HG03342 (cell line): ENCODE data around the gene TSC1.
A peak's percentile ranks its signal among the peaks of the same experiment; 100 is the strongest.

Experiments
- ATAC-seq: cut with Tn5 transposase; IDR thresholded peaks from one replicate; pipeline ENCODE4 v1.9.1; 2021; ENCODE audit warnings: mild to moderate bottlenecking, moderate library complexity; ENCODE audit not compliant: unreplicated experiment

The TSC1 gene

DNA sequence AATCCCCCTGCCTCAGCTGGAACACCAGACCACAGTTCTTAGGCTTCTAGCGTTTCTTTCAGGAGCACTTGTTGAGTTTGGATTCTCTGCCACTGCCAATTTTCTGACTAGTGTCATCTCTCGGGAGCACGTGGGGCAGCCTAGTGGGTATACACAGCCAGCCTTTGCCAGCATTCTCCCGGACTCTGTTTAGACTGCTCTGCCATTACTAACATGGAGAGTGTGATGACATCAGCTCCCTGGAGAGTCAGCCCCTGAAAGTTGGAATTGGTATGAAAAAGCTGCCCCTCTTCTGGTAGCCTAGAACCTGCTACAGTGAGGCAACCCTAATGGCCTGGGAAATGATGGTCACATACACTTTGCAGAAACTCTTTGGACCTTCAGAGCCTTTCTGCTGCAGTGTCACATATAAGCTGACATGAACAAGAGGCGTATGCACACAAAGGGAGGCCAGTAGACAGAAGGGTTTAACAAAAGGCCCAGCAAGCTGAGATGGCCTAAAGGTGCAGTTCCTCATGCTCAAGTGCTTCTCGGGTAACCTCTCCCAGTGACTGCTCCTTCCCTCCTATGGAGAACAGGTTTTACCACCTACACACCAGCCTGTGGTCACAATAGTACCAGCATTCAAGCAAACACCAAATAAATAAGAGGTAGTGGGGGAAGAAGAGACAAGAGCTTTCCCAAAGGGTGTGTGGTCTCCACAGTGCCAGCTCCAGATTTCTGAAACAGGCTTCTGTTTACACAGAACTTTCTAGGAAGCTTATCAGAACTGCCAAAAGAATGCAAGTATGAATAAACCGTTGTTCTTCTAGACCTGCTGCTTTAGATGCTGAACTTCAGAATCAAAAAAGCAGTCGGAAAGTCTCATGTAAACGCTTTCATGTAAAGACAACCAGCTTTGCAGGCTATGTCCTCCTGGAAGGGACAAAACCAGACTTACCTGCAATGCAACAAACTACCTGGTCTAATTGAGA lies 49.3 kb downstream of the TSC1 start:
- no peak for ATAC-seq

DNA sequence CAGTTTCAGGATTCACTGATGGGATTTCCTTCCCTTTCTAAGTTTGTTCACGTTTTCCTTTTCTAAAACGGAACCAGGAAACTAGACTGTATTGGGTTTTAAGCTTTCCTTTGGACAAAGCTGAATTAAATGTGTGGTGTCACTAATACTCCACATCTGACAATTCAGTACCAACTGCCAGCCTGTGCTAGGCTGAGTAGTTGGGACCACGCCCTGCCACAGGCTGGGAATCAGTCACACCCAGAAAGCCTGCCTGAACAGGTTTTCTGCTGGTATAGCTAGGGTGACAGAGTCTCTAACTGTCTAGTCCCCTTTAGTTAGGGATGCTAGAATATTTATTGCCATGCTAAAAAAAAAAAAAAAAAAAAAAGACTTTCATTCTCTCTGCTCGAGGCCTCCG lies 50.1 kb downstream of the TSC1 start:
- ATAC-seq, result no peak

DNA sequence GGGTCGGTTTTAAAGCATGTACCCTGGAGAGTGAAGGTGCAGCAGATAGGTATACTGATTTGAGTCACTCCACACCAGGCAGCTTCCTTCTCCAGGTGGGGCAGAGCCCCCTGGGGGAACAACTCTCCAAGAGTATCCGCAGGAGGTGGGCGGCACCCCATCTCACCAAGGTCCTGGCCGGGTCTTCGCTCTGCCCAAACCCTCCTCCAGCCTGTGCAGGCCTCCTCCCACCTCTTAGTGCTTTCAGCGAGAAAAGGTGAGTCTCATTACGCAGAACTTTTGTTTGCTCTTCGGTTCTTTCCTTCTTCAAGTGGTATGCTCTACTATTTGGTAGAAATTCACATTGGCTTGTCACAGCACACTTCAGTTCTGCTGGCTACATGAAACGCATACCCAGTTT lies 52.0 kb downstream of the TSC1 start:
- no peak for ATAC-seq

DNA sequence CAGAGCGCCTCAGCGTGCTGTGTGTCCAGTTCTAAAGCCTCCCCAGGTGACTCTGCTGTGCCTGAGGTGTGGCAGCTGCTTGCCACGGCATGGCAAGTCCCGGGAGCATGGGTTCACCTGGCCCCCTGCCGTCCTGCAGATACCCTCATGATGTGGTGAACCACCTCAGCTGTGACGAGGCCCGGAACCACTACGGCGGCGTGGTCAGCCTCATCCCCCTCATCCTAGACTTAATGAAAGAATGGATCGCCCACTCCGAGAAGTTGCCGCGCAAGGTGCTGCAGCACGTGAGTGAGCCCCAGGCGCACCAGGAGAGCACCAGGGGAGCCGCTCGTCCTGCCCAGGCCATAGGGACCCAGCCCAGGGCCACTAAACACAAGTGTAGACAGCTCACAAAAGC lies 56.3 kb downstream of the TSC1 start:
- no peak for ATAC-seq

DNA sequence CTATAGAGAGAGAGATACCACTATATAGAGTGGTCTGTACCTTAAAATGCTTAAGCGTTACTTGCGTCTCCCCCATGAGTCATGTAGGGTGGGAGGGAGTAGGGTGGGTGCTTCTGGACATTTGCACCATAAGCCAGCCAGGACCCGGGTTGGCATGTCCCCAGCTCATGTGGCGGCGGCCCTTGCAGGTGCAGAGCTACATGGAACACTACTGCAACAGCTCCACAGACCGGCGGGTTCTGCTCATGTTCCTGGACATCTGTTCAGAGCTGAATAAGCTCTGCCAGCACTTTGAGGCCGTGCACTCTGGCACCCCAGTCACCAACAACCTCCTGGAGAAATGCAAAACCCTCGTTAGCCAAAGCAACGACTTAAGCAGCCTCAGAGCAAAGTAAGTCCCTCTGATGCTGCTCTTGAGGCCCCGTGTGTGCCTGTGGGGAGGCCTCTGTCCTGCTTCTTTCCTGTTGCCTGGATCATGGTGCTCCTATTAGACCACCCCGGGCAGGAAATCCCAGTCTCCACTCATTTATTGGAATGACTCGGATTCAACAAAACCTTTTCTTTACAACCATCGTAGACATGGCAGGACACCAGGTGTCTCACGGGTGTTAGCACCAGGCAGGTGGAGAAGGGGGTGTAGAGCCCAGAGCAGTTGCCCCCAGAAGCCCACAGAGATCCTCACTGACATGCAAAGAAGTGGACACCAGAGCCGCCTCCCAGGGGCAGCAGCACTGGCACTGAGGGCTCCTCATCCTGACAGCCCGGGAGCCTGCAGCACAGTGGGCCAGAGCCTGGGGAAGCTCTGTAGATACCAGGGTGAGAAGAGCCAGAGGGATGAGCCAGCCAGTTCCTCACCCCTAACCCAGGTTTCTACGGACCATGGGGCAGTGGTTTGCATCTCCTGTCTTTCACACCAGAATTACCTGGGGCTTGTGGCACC lies 57.0 kb downstream of the TSC1 start:
- ATAC-seq, result no peak

DNA sequence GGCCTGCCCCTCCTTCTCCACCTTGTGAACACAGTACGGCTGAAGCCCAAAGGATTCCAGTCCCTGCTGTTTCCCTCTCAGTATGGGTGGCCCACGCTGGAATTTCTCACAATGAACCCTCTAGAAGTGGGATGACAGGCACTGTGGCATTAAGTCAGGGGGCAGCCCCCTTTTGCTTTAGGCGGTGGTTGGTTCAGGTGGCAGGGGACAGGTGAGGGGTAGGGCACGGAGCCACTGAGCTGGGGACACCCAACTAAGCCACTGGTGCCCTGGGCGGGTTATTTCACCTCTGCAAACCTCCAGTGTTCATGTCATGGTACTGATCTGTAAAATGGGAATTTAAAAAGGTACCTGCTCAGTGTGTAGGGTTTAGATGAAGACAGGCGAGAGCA lies 58.1 kb downstream of the TSC1 start:
- no peak for ATAC-seq

DNA sequence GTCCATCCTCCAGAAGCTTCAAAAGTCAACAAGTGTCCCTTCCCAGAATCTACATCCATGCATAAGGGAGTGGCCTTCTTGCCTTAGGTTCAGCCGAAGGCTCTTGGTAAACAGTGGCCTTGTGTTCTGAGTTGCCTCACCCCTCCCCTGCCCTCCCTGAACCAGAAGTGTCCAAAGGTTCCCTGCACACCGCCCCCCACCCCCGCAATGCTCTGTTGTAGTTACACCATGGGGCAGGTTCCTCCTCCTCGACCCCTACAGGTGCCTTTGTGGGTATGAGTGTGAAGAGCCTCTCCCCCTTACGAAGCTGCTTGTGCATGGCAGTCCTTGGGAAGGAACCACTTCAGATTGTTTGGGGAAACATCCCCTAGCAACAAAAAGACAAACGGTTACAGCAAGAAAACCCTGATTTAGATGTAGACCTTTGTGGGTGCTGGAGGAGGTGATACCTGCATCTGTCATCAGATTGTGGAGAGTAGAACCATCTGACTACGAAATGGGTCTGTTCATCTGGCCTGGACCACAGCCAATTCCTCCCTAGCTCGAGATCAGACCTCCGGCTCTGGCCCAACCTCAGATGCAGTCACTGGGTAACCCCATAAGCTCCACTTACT lies 58.6 kb downstream of the TSC1 start:
- no peak for ATAC-seq

DNA sequence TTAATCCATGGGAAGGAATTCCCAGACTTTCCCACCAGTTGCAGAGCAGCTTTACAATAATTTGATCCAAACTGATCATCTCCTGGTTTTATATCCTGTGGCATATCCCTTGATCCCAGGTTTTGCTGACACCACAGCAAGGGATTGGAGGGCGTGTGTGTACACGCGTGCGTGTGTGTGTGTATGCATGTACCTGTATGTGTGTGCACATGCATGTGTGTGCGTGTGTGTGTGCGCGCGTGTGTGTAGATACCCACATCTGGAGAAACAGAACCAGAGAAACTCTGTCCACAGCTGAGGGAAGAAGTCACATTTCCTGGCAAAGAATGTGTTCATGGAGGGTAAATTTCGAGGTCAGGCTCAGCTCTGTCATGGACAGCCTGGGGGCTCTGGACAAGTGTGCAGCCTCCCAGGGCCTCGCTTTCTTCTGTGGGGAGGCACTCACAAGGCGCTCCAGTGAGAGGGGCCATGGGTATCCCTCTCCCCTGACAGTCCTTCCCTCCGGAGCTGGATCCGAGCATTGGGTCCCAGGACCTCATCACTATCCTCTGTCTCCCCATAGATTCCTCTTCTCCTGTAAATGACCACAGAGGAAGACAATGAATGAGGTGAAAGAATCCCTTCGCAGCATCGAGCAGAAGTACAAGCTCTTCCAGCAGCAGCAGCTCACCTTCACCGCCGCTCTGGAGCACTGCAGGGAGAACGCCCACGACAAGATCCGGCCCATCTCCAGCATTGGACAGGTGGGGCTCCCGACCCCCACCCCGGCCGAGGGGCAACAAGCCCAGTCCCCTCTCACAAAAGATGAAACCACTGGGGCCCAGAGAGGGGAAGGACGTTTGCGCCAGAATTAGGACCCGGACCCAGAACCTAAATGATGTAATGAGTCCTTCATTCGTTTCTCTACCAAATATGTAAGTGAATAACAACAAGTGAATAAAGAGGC lies 60.8 kb downstream of the TSC1 start:
- ATAC-seq, result no peak

DNA sequence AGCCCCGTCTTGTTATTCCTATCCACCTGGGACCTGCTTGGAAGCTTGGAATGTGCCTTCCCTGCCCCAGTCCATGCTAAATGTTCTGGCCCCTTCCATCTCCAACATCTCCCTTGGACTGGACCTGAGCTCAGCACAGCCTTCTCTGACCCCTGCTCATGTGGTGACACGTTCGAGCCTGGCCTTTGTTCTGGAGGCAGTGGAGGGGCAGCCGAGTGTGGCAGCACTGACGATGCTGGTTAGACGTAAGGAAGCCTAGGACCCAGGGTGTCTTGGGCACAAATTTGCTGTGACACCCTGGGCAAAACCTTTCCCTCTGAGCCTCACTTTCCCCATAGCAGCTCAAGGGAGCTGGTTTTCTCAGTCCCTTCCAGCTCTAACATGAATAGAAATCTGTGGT lies 61.8 kb downstream of the TSC1 start:
- no peak for ATAC-seq

DNA sequence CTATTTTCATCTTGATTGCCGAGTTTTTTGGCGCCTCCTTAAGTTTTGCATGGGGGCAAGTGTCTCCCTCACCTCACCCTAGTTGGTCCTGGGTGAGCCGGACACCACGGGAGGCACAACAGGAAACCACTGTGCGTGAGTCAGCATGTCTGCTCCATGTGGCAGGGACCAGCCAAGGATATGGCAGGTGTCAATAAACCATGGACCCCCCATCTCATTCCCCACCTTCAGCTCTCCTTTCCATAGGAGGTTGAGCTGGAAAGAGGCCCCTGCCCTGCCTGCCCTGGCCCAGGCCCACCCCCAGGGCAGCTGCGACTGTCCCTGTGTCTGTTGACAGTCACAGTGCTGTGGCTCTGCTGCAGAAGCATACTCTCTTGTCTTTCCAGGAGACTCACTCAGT lies 62.6 kb downstream of the TSC1 start:
- ATAC-seq, result no peak

DNA sequence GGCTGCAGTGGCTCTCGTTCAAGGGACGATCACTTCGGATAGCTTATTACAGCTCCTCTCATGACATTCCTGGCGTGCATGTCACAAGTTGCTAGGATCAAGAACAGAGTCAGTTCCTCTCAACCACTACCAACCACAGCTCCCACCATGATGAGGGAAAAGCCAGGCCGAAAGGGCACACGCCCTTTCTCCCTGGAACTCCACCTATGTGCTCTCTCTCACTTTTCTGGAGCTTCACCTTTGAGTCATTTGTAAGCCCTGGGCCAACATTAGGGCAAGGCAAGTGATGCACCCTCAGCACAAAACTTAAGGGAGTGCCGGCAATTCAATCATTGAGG lies 64.1 kb downstream of the TSC1 start:
- ATAC-seq, result no peak

DNA sequence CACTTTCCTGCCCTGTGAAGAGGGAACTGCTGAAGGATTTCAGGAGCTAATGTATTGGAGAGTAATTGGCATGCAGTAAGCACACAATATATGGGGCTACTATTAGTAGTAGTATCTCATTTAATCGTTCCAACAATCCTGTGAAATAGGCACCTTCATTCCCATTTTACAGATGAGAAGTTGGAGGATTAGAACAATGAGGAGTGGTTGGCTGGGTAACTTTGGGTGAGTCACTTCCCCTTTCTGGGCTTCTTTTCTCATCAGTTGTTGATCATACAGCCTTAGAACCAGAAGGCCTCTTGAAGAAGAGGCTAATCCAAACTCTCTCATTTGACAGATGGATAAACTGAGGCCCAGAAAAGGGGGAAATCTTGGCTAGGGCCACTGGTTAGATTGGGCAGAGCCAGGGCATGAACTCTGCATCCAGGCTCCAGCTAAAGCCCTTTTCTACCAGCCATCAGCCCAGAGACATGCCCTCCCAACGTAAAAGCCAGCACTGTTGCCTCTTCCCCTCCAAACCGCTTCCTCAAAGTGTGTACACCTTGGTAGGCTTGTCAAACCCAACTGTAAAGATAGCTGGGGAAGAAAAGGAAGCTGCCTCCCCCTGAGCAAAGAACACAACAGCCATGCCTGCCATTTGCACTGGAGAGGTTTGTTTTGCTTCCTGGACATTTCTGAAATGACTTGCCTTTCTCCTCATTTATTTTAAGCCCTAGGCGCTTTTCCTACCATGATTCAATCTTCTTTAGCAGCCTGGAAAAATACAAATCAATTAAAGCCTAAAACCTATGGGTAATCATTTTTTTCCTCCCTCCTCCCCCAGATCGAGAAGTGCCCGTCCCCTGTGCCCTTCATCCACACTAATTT lies 64.7 kb downstream of the TSC1 start:
- no peak for ATAC-seq

DNA sequence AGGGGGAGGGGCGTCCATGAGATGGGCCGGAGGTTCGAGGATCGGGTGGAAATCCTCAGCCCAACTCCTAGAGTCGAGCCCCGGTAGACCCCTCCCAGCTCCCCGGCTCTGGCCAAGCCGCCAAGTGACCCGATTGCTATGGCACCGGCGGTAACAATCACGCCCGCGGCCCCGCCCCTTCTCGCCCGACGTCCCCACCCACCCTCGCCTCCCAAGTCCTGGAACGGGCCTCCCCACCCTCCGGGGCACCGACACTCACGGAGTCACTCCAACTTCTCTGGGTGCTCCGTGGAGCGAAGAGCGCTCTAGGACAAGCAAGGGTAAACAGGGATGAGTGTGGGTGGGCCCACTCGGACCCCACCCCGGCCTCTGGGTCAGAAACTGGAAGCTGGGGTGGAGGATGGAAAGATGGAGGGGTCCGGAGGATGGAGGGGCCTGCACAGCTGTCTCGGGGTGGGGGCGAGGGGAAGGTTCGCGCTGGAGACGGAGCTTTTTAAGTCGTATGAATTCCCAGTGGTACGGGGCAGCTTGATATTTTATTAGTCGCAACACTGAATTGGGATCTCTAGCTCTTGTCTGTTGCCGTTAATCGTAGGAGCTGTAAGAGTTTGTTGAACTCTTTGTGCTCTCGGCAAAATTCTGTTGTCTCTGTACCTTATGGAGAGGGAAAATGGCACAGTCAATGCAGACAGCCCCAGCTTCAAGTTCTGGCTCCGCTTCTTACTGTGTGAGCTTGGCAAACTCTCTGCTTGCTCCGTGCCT lies 65.5 kb downstream of the TSC1 start, which contains the start of gene SPACA9:
Gene SPACA9 (plus strand): TSS at position 204 of the 762 bp plus-strand sequence. CDS start 5,050 bp downstream, outside the sequence.
- ATAC-seq, result peak; percentile 21

DNA sequence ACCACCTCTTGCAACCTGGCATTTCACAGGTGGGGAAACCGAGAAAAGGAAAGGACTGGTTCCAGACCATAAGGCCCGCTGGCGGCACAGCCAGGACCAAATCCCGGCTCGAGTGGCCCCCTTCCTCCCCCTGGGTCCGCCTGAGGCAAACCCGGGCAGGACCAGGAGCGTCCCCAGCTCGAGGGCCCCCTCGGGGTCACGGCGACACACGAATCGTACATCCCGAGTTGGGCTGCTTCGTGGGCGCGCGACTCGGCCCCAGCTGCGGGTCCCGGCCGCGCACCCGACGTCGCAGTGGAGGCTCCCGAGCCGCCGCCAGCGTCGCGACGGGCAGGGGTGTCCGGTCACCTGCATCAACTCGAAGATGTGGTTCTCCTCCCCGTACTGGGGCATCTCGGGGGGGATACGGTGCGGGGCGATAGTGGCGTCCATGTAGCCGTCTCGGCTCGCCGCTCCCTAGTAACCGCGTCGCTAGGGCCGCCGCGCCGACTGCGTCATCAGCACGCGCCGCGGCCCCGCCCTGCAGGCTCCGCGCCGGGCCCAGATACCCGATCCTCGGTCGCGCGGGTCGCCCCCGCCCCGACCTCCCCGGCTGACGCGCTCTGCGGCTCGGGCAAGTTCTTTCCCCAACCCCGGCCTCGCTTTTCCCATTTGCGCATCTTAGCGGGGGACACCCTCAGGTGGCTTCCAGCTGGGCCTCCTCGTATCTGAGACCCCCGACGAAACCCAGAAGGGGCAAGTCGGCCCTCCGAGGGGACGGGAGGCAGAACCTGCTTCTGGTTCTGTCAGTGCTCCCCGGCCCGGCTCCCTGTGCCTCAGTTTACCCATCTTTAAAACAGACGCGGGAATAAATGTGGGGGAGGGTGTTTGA lies 66.4 kb downstream of the TSC1 start, which contains the start of gene AK8:
Gene AK8 (minus strand): TSS at position 461 of the 871 bp plus-strand sequence. CDS start 29 bp downstream, at position 432.
- ATAC-seq, result peak; percentile 59

DNA sequence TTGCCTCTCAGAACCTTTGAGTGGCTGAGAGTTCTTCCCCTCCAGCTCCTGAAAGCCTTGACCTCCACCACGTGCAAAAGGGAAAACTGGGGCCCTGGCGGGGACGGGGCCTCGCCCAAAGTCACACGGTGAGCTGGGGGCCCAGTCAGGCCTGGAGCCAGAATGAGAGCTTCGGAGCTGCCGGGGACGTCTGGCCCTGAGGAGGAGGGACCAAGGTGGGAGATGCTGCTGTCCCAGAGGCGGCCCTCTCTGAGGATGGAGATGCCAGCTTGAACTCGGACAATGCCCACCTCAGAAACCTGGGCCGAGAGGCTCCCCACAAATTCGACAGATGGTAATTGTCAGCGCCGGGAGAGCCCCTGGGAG lies 67.0 kb downstream of the TSC1 start:
- no peak for ATAC-seq

DNA sequence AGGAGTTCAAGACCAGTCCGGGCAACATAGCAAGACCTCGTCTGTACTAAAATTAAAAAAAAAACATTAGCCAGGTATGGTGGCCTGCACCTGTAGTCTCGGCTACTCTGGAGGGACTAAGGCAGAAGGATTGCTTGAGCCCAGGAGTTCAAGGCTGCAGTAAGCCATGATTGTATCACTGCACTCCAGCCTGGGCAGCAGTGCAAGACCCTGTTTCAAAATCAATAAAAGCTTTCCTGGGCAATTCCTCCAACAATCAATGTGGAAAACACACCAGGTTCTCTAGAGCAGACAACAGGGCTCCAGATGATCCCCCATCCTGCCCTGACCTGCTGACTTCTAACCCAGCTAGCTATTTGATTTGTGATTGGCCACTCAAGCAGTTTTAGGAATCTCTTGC lies 67.6 kb downstream of the TSC1 start:
- no peak for ATAC-seq

DNA sequence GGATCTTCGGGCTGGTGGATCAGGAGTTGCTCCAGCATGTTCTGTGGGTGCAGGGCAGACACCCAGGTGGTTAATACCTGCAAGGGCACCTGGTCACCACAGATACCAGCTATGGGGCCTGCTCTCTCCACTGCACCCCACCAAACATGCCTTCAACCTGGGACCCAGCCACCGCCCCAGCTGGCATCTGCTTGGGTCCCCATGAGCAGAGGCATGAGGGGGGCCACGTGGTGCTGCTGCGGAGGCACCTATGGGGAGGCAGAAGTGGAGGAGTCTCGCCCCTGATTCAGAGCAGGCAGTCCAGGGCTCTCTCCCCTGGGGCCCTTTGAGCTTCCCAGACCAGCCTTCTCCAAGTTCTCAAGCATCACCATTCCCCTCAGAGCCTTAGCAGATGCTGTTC lies 69.3 kb downstream of the TSC1 start:
- no peak for ATAC-seq
